GOT3 (cell line): ENCODE data around the gene ACOX1.

Source experiments
- DNase-seq: peaks from one replicate; lab custom pipeline; 2025; ENCODE audit warnings: mixed read lengths; lab: John Stamatoyannopoulos, UW

ACOX1 gene

GRCh38 chr17:75892556-75893224 is 86.3 kb downstream of the ACOX1 start:
- no peak for DNase-seq

- DNase-seq, result no peak
These were observed 87.1 kb downstream of the ACOX1 start for GRCh38 chr17:75891605-75892555.
